DOHH2 (cell line): ENCODE results near the gene SGTB.

Experiments used
- H3F3A ChIP-seq: fragments of 200-600 bp; sonication (generic), shearing (Covaris generic); 2 replicates; pipeline ENCODE4 v1.6.0; 2016; ENCODE audit warnings: antibody characterized with exemption, mild to moderate bottlenecking; ENCODE audit not compliant: control insufficient read depth, insufficient read depth
- H3K27ac ChIP-seq: fragments of 200-600 bp; sonication (generic); 2 replicates; pipeline ENCODE4 v1.5.1; 2014; ENCODE audit warnings: low read depth, mild to moderate bottlenecking, low read length, moderate library complexity
- H3K27me3 ChIP-seq: fragments of 200-600 bp; sonication (generic); 2 replicates; pipeline ENCODE4 v1.6.1; 2014; ENCODE audit warnings: mild to moderate bottlenecking, low read length, mixed read lengths; ENCODE audit not compliant: control insufficient read depth
- H3K36me3 ChIP-seq: fragments of 200-600 bp; sonication (generic); 2 replicates; pipeline ENCODE4 v1.6.1; 2014; ENCODE audit warnings: mild to moderate bottlenecking, low read length, moderate library complexity, mixed read lengths; ENCODE audit not compliant: control insufficient read depth
- H3K4me1 ChIP-seq: fragments of 200-600 bp; sonication (generic); 2 replicates; pipeline ENCODE4 v1.6.1; 2014; ENCODE audit warnings: mild to moderate bottlenecking, low read length, mixed read lengths; ENCODE audit not compliant: control insufficient read depth
- H3K4me2 ChIP-seq: fragments of 200-600 bp; sonication (generic); 2 replicates; pipeline ENCODE4 v1.6.0; 2014; ENCODE audit warnings: mild to moderate bottlenecking, low read length, moderate library complexity
- H3K4me3 ChIP-seq: fragments of 200-600 bp; sonication (generic); 2 replicates; pipeline ENCODE4 v1.5.1; 2014; ENCODE audit warnings: mild to moderate bottlenecking, low read length, mixed read lengths
- H3K79me2 ChIP-seq: fragments of 200-600 bp; sonication (generic); 2 replicates; pipeline ENCODE4 v1.6.1; 2014; ENCODE audit warnings: mild to moderate bottlenecking, low read length, mixed read lengths; ENCODE audit not compliant: control insufficient read depth
- H3K9me2 ChIP-seq: fragments of 200-600 bp; sonication (generic); replicated peaks from 2 replicates; pipeline ENCODE4 v1.6.1; 2014; ENCODE audit warnings: mild to moderate bottlenecking, low read length, mixed read lengths; ENCODE audit not compliant: control insufficient read depth
- H3K9me3 ChIP-seq: fragments of 200-600 bp; sonication (generic); 2 replicates; pipeline ENCODE4 v1.6.1; 2014; ENCODE audit warnings: antibody characterized with exemption, low read length, mixed read lengths; ENCODE audit not compliant: control insufficient read depth, insufficient read depth
- H4K20me1 ChIP-seq: fragments of 200-600 bp; sonication (generic); 2 replicates; pipeline ENCODE4 v1.6.0; 2014; ENCODE audit warnings: low read depth, mild to moderate bottlenecking, antibody characterized with exemption, low read length, moderate library complexity; ENCODE audit not compliant: control insufficient read depth, insufficient read depth
- EZH2phosphoT487 ChIP-seq: fragments of 200-600 bp; sonication (generic); IDR thresholded peaks from 2 replicates; pipeline ENCODE4 v1.6.1; 2017; ENCODE audit warnings: borderline replicate concordance, mild to moderate bottlenecking, antibody characterized with exemption, low read length, moderate library complexity, mixed read lengths
- TF ChIP-seq, protein P1 (sequence below): fragments of 200-600 bp; sonication (generic); IDR thresholded peaks from one replicate; pipeline ENCODE4 v1.5.1; 2014; ENCODE audit warnings: antibody characterized with exemption, mild to moderate bottlenecking, low read depth, low read length; ENCODE audit not compliant: poor library complexity, severe bottlenecking

Gene SGTB

GRCh38 chr5:65702036-65702435, 19.9 kb downstream of the SGTB start:
- Histone ChIP-seq H3K27me3 (no peaks in the 10 kb centered on the region), H3K79me2 (no peaks in the 10 kb centered on the region), H3K27ac (no peak overlapping the region), H3K4me3 (no peak overlapping the region), H3K4me2 (no peak overlapping the region), H4K20me1 (no peaks in the 10 kb centered on the region), H3K4me1 (no peaks in the 10 kb centered on the region), H3F3A (peaks cover 3% of the 10 kb centered on the region; the same call in 1 of the 2 replicates), H3K9me2 (no peaks in the 10 kb centered on the region), H3K9me3 (no peaks in the 10 kb centered on the region), H3K36me3 (peaks cover 18% of the 10 kb centered on the region)
- TF ChIP-seq EZH2phosphoT487, result no peak
- TF ChIP-seq, protein P1, sequence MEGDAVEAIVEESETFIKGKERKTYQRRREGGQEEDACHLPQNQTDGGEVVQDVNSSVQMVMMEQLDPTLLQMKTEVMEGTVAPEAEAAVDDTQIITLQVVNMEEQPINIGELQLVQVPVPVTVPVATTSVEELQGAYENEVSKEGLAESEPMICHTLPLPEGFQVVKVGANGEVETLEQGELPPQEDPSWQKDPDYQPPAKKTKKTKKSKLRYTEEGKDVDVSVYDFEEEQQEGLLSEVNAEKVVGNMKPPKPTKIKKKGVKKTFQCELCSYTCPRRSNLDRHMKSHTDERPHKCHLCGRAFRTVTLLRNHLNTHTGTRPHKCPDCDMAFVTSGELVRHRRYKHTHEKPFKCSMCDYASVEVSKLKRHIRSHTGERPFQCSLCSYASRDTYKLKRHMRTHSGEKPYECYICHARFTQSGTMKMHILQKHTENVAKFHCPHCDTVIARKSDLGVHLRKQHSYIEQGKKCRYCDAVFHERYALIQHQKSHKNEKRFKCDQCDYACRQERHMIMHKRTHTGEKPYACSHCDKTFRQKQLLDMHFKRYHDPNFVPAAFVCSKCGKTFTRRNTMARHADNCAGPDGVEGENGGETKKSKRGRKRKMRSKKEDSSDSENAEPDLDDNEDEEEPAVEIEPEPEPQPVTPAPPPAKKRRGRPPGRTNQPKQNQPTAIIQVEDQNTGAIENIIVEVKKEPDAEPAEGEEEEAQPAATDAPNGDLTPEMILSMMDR, result no peak

DNA sequence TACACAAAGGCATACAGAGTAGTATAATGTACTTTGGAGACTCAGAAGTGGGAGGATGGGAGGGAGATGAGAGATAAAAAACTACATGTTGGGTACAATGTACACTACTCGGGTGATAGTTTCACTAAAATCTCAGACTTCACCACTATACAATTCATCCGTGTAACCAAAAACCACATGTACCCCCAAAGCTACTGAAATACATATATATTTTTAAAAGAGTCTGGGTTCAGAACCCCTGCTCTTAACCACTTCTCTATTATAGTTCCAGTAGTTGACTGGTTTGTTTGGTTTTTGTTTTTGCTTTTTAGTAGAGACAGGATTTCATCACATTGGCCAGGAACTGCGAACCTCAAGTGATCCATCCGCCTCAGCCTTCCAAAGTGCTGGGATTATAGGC, 22.6 kb downstream of the SGTB start:
- peaks cover 18% of the 10 kb centered on the region for H3K36me3 ChIP-seq
- no peaks in the 10 kb centered on the region for H3K4me1 ChIP-seq
- H3K9me2 ChIP-seq, result no peaks in the 10 kb centered on the region
- no peak overlapping the region for H3K4me2 ChIP-seq
- no peaks in the 10 kb centered on the region for H4K20me1 ChIP-seq
- H3F3A ChIP-seq, result peaks cover 3% of the 10 kb centered on the region; the same call in 1 of the 2 replicates
- no peak for TF ChIP-seq EZH2phosphoT487
- TF ChIP-seq, protein P1, result no peak
- no peaks in the 10 kb centered on the region for H3K27me3 ChIP-seq
- no peak overlapping the region for H3K27ac ChIP-seq
- H3K9me3 ChIP-seq, result no peaks in the 10 kb centered on the region
- H3K79me2 ChIP-seq, result no peaks in the 10 kb centered on the region
- H3K4me3 ChIP-seq, result no peak overlapping the region

- Histone ChIP-seq H3F3A (no peaks in the 10 kb centered on the region), H3K27ac (no peak overlapping the region), H3K36me3 (peaks cover 15% of the 10 kb centered on the region), H3K9me3 (no peaks in the 10 kb centered on the region), H3K4me2 (no peak overlapping the region), H4K20me1 (no peaks in the 10 kb centered on the region), H3K79me2 (no peaks in the 10 kb centered on the region), H3K27me3 (no peaks in the 10 kb centered on the region), H3K4me3 (no peak overlapping the region), H3K9me2 (no peaks in the 10 kb centered on the region), H3K4me1 (no peaks in the 10 kb centered on the region)
- no peak for TF ChIP-seq EZH2phosphoT487
- TF ChIP-seq, protein P1, result no peak
Measured at GRCh38 chr5:65696892-65697291, 25.0 kb downstream of the SGTB start.

GRCh38 chr5:65695896-65696295, 26.0 kb downstream of the SGTB start:
- Histone ChIP-seq H3K4me3 (no peak overlapping the region), H3K9me3 (no peaks in the 10 kb centered on the region), H3F3A (no peaks in the 10 kb centered on the region), H3K27me3 (no peaks in the 10 kb centered on the region), H3K27ac (no peak overlapping the region), H3K9me2 (no peaks in the 10 kb centered on the region), H3K36me3 (peaks cover 15% of the 10 kb centered on the region), H3K4me2 (no peak overlapping the region), H4K20me1 (no peaks in the 10 kb centered on the region), H3K4me1 (no peaks in the 10 kb centered on the region), H3K79me2 (no peaks in the 10 kb centered on the region)
- TF ChIP-seq, protein P1, result no peak
- no peak for TF ChIP-seq EZH2phosphoT487
